Endothelial cell of umbilical vein (primary cell): ENCODE measurements around the gene MYCBP. TPM values are rescaled to one million over a fixed set of nuclear protein-coding genes. Genes with fewer than 3 reads are reported as not detected.

Experiments
- BruUV-seq: library from RNA; stranded (reverse); fragments of 400-500 nt; replicated peaks from 2 replicates; lab custom pipeline; 2021; lab: Mats Ljungman, UMichigan
- CTCF ChIA-PET: fragments of 300-600, 350-600 bp; sonication (Branson Sonifier 250); formaldehyde crosslinking; loops from one replicate; lab custom pipeline; 2021; ENCODE audit warnings: antibody characterized with exemption, inconsistent platforms; lab: Charles Lee
- POLR2A ChIA-PET: fragments of 300-600, 350-600 bp; sonication (Branson Sonifier 250); formaldehyde crosslinking; loops from one replicate; lab custom pipeline; 2021; ENCODE audit warnings: antibody characterized with exemption, inconsistent platforms; lab: Charles Lee
- DNase-seq: peaks from one replicate; pipeline ENCODE4 v3.0.0-alpha.2; 2011; ENCODE audit warnings: low read depth, low spot score
- FAIRE-seq: peaks from 2 replicates; lab custom pipeline; 2011; peaks lifted over from hg19 to GRCh38; lab: Jason Lieb, UNC
- H2AFZ ChIP-seq: 2 replicates; pipeline ENCODE4 v1.6.0; 2012; ENCODE audit warnings: low read depth, low read length, control low read depth, inconsistent platforms
- H3K27ac ChIP-seq: 2 replicates; pipeline ENCODE4 v1.5.1; 2011; ENCODE audit warnings: low read depth, mild to moderate bottlenecking, control low read depth, low read length, moderate library complexity; ENCODE audit not compliant: insufficient read depth
- H3K27me3 ChIP-seq, 2 experiments: 2 replicates each; pipeline versions ENCODE4 v1.6.0 to v1.6.1; 2011; ENCODE audit warnings: low read length in 2 of 2, mixed read lengths in 1 of 2; ENCODE audit not compliant: control insufficient read depth in 2 of 2, insufficient read depth in 2 of 2
- H3K36me3 ChIP-seq, 2 experiments: 2 replicates in 1 of 2; 3 replicates in 1 of 2; pipeline ENCODE4 v1.5.1; 2011; ENCODE audit warnings: low read length in 2 of 2, mild to moderate bottlenecking in 1 of 2, moderate library complexity in 1 of 2; ENCODE audit not compliant: control insufficient read depth in 2 of 2, insufficient read depth in 2 of 2; ENCODE audit errors: extremely low read depth in 1 of 2
- H3K4me1 ChIP-seq: 3 replicates; pipeline ENCODE4 v1.5.1; 2011; ENCODE audit warnings: mild to moderate bottlenecking, low read length; ENCODE audit not compliant: control insufficient read depth, insufficient read depth; ENCODE audit errors: extremely low read depth
- H3K4me2 ChIP-seq: 2 replicates; pipeline ENCODE4 v1.6.1; 2011; ENCODE audit warnings: low read length, control low read depth, mixed read lengths; ENCODE audit not compliant: insufficient read depth
- H3K4me3 ChIP-seq, 3 experiments: fragments of 200-600 bp in 1 of 3; sonication (generic), shearing (Covaris generic) in 1 of 3; replicated peaks in 1 of 3; 2 replicates each; pipeline ENCODE4 v1.5.1; 2011 to 2016; ENCODE audit warnings: control low read depth in 3 of 3, low read length in 3 of 3, mild to moderate bottlenecking in 2 of 3, inconsistent platforms in 1 of 3, low read depth in 1 of 3, moderate library complexity in 1 of 3; ENCODE audit not compliant: insufficient read depth in 1 of 3
- H3K79me2 ChIP-seq: 2 replicates; pipeline ENCODE4 v1.6.0; 2012; ENCODE audit warnings: low read length, inconsistent platforms; ENCODE audit not compliant: control insufficient read depth, insufficient read depth
- H3K9ac ChIP-seq: replicated peaks from 2 replicates; pipeline ENCODE3; 2011; ENCODE audit warnings: low read length, control low read depth; ENCODE audit not compliant: insufficient read depth; ENCODE audit errors: extremely low read depth
- H3K9me1 ChIP-seq: replicated peaks from 3 replicates; pipeline ENCODE4 v1.6.0; 2011; ENCODE audit warnings: mild to moderate bottlenecking, low read length; ENCODE audit not compliant: control insufficient read depth, insufficient read depth; ENCODE audit errors: extremely low read depth
- H3K9me3 ChIP-seq: replicated peaks from 2 replicates; pipeline ENCODE4 v1.5.1; 2012; ENCODE audit warnings: low read length, inconsistent platforms; ENCODE audit not compliant: control insufficient read depth, insufficient read depth
- H4K20me1 ChIP-seq: replicated peaks from 2 replicates; pipeline ENCODE3; 2011; ENCODE audit warnings: mild to moderate bottlenecking, low read length; ENCODE audit not compliant: control insufficient read depth, insufficient read depth; ENCODE audit errors: extremely low read depth
- CTCF ChIP-seq, 2 donors: IDR thresholded peaks; 1 replicate in 1 of 2; 2 replicates in 1 of 2; pipeline ENCODE4 v1.5.1; 2011; ENCODE audit warnings: low read length in 2 of 2, mild to moderate bottlenecking in 2 of 2, moderate library complexity in 2 of 2, control low read depth in 1 of 2, inconsistent platforms in 1 of 2, low read depth in 1 of 2; ENCODE audit not compliant: insufficient read depth in 1 of 2; ENCODE audit errors: extremely low read depth in 1 of 2
- EZH2 ChIP-seq: IDR thresholded peaks from 2 replicates; pipeline ENCODE4 v1.6.1; 2012; ENCODE audit warnings: borderline replicate concordance, low read depth, mild to moderate bottlenecking, moderate library complexity, low read length, inconsistent platforms; ENCODE audit not compliant: severe bottlenecking
- FOS ChIP-seq: IDR thresholded peaks from 2 replicates; pipeline ENCODE4 v1.6.1; 2011; ENCODE audit warnings: mild to moderate bottlenecking, low read length, moderate library complexity, borderline replicate concordance; ENCODE audit not compliant: insufficient read depth
- GATA2 ChIP-seq: IDR thresholded peaks from 2 replicates; pipeline ENCODE4 v1.7.0; 2011; ENCODE audit warnings: low read depth, mild to moderate bottlenecking, moderate library complexity, mixed read lengths, low read length; ENCODE audit not compliant: insufficient read length, insufficient read depth
- JUN ChIP-seq: IDR thresholded peaks from 2 replicates; pipeline ENCODE4 v1.6.1; 2011; ENCODE audit warnings: borderline replicate concordance, low read depth; ENCODE audit not compliant: insufficient read length, insufficient read depth
- MYC ChIP-seq: IDR thresholded peaks from one replicate; pipeline ENCODE4 v1.6.1; 2011; ENCODE audit warnings: mild to moderate bottlenecking, low read depth, low read length
- POLR2A ChIP-seq: IDR thresholded peaks from 2 replicates; pipeline ENCODE4 v1.6.1; 2012; ENCODE audit warnings: low read depth, mild to moderate bottlenecking, control low read depth, low read length
- POLR2AphosphoS5 ChIP-seq: IDR thresholded peaks from 2 replicates; pipeline ENCODE4 v1.6.1; 2012; ENCODE audit warnings: low read depth, mild to moderate bottlenecking, control low read depth, low read length, moderate library complexity; ENCODE audit not compliant: insufficient read depth
- dilution Hi-C: fragments of 300-500 bp; cut with MboI; formaldehyde crosslinking; loops from one replicate; pipeline ENCODE4 v1.15.0; 2019; ENCODE audit warnings: low sequenced_read_pairs; ENCODE audit not compliant: extremely low pct_ligation_motif_present
- intact Hi-C: fragments of 100-400 bp; cut with micrococcal nuclease; formaldehyde crosslinking; loops from one replicate; pipeline ENCODE4 v1.10.0; 2022
- polyA plus RNA-seq, 4 experiments: library from polyadenylated mRNA; depleted of rRNA in 3 of 4; stranded (reverse) in 3 of 4; unstranded in 1 of 4; fragments of >200 nt; gene quantifications; 2 replicates each; pipeline versions ENCODE4 v1.2.1 to v1.2.3, GENCODE V29; 2011 to 2012; ENCODE audit warnings: missing spikeins in 1 of 4
- total RNA-seq: library from RNA; stranded (reverse); gene quantifications from 2 replicates; pipeline ENCODE4 v1.2.3, GENCODE V29; 2021
- TF ChIP-seq, protein P1 (sequence below): IDR thresholded peaks from 2 replicates; pipeline ENCODE4 v1.6.1; 2011; ENCODE audit not compliant: insufficient read depth, insufficient read length

MYCBP gene
- total and polyA plus RNA-seq, 2 donors (not counting 3 experiments of a cell fraction or from before 2014, with no cell fraction given), result 9.5 to 23.1 TPM

- no peak overlapping the region for H3K9ac ChIP-seq
- no peaks in the 10 kb centered on the region for H3K9me3 ChIP-seq
- ChIA-PET POLR2A (no interaction called here), CTCF (no interaction called here)
- intact Hi-C loops (no loop called here), dilution Hi-C loops (no loop called here)
- DNase-seq, result no peak
- no peak overlapping the region for H3K4me3 ChIP-seq
- H3K9me1 ChIP-seq, result no peaks in the 10 kb centered on the region
- no peaks in the 10 kb centered on the region for H3K36me3 ChIP-seq
- no peaks in the 10 kb centered on the region for H3K27me3 ChIP-seq
- no peak overlapping the region for H3K4me2 ChIP-seq
- no peaks in the 10 kb centered on the region for H4K20me1 ChIP-seq
- TF ChIP-seq MYC (no peak), POLR2A (no peak), POLR2AphosphoS5 (no peak)
- no peaks in the 10 kb centered on the region for H3K4me1 ChIP-seq
- H2AFZ ChIP-seq, result no peak overlapping the region
- BruUV-seq, result no TSS peak
- no peak for FAIRE-seq
- H3K79me2 ChIP-seq, result no peaks in the 10 kb centered on the region
- no peak overlapping the region for H3K27ac ChIP-seq
Measured at GRCh38 chr1:38917337-38917736, 44.2 kb upstream of the MYCBP start.

- no peak for TF ChIP-seq POLR2AphosphoS5
- no peak for TF ChIP-seq GATA2
- no peak for TF ChIP-seq EZH2
- no peak for TF ChIP-seq JUN
- no peak for TF ChIP-seq CTCF (IDR thresholded peaks at IDR 0.05; ENCODE audit: extremely low read depth in 1 of 2, insufficient read depth in 1 of 2, low read depth in 1 of 2, low read length in 2 of 2)
- TF ChIP-seq FOS, result no peak
- TF ChIP-seq POLR2A, result no peak
- TF ChIP-seq MYC, result no peak
- TF ChIP-seq, protein P1, sequence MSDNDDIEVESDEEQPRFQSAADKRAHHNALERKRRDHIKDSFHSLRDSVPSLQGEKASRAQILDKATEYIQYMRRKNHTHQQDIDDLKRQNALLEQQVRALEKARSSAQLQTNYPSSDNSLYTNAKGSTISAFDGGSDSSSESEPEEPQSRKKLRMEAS, result no peak
- H3K4me2 ChIP-seq, result no peak overlapping the region
- intact Hi-C loops (no loop called here), dilution Hi-C loops (no loop called here)
- FAIRE-seq (no peak), DNase-seq (no peak)
- no peaks in the 10 kb centered on the region for H4K20me1 ChIP-seq
- no peaks in the 10 kb centered on the region for H3K9me3 ChIP-seq
- no peak overlapping the region for H3K9ac ChIP-seq
- H3K27me3 ChIP-seq, result no peaks in the 10 kb centered on the region
- no peaks in the 10 kb centered on the region for H3K9me1 ChIP-seq
- no peak overlapping the region for H3K4me3 ChIP-seq
- H3K36me3 ChIP-seq, result no peaks in the 10 kb centered on the region
- no peak overlapping the region for H3K27ac ChIP-seq
- H3K79me2 ChIP-seq, result no peaks in the 10 kb centered on the region
- CTCF ChIA-PET, result no interaction called here
- no TSS peak for BruUV-seq
- POLR2A ChIA-PET, result no interaction called here
- no peak overlapping the region for H2AFZ ChIP-seq
- H3K4me1 ChIP-seq, result no peaks in the 10 kb centered on the region
Measured at GRCh38 chr1:38915352-38915948, 42.3 kb upstream of the MYCBP start.
